Frontal cortex (tissue), 4 donors: Measurements from ENCODE around the gene LEKR1. TPM values are rescaled to one million over a fixed set of nuclear protein-coding genes. Genes with fewer than 3 reads are reported as not detected.

Experiments used
- DNase-seq, 2 donors: peaks; one replicate each; pipeline ENCODE4 v3.0.0; 2012; ENCODE audit warnings: low spot score in 2 of 2
- FAIRE-seq: peaks from 2 replicates; lab custom pipeline; 2012; peaks lifted over from hg19 to GRCh38; lab: Jason Lieb, UNC
- small RNA-seq: library from RNA; depleted of rRNA; stranded (forward); fragments of <200 nt; gene quantifications from one replicate; pipeline ENCODE3, GENCODE V24; 2014
- total RNA-seq: library from RNA; depleted of rRNA; stranded (reverse); fragments of >200 nt; gene quantifications from one replicate; pipeline ENCODE4 v1.2.3, GENCODE V29; 2014
- donor health status: control.
- donor health status: control.
- donor health status: control.

The LEKR1 gene
- total RNA-seq, 1 donor from 2014 or later, result 0.82 TPM

DNA sequence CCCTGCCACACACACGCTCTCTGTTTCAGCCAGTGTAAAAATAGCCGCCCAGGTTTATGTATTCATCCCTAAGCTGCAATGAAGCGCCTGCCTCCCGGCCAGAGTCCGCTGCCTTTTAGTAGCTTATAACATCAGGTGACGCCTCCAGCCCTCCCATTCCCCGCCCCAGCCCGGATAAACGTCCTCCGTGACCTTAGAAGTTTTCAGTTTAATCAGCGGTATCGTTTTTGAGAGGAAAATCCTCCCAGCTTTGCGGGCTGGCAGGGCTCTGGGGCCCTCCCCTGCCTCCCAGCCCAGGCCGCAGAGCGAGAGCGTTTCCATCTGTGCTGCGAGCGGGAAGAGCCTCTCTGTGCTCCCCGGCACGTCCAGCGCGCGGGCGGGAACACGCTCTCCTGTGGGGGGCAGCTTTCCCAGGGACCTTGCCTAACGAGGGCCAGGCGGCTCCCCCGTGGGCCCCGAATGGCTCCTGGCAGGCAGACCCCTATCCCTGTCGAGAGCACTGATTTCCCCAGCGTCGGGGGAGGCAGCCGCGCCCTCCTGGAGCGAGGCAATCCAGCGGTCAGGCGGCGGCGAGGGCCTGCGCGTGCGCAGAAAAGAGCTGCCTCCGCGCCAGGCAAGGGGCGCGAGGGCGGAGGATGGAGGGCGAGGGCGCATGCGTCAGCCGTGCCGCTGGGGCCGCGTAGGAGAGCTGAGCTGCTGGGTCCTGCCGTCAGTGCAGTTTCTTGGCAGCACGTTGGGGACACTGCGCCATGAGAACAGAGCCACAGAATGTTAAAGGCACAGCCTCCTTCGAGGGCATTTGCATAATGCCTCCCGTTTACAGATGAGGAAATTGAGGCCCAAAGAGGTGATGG lies 262.7 kb downstream of the LEKR1 start:
- FAIRE-seq (no peak), DNase-seq (peak; percentile 81 to 88)

DNA sequence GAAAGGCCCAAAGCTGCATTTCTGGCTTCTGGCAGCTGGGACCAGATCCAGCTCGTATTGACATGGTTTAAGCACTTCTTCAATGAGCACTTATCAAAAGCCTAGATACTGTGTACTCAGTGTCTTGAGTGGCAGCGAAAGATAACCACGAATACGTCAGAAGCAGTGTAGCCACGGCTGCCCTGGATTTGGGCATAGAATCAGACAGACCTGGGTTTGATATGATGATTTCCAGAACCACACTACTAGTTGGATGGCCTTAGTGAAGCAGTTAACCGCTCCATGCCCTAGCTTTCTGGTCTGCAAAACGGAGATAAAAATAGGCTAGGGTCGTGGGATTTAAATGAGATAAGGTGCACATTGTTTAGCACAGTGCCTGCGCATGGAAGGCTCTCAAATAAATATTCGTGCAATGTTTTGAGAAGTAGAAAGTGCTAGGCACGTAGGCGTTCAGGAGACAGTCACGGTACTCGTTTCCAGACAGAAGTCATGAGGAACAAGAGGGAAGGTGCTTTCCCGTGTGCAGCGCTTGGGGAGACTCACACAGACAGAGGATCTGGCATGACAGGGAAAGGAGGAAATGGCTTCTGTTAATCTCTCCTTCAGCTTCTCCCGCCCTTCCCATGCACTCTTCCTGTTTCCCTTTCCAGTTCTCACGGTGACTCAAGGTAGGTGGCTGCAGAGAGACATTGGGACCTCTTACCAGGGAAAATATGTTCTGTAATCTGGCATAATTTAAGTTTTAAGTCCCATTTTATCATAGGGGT lies 263.5 kb downstream of the LEKR1 start:
- DNase-seq, result peak in 1 of 2 donors; percentile 36

DNA sequence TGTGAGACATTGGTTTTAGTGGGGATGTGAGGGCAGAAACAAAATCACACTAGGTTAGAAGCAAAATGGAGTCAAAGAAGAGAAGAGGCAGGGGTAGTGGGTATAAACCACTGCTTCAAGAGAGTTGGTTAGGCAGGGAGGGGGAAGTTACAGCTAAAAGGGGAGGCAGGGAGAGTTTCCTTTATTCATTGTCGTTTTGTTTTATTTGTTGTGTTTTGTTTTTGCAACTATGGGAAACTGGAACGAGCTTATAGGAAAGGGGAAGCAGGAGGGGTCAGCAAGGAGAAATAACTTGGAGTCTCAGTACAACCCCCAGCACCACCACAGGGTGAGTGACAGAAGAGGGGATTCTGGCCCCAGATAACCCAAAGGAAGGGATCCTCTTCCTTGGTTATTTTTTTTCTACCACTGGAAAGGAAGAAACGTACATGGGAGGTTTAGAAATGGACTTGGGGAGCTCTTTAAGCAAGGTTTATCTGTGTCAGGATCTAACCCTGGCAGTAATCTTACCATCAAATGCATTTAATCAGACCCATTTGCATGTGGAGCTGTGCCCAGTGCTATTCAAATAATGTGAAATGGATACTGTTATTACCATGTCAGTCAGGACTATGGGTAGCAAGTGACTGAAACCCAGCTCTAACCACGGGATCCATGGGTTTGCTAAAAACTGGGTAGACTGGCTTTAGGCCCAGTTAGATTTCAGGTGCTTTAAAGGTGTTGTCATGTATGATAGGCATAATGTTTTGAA lies 265.1 kb downstream of the LEKR1 start:
- FAIRE-seq, result no peak
- no peak for DNase-seq

More for the DNA sequence above, 263.5 kb downstream of the LEKR1 start:
- no peak for FAIRE-seq

DNA sequence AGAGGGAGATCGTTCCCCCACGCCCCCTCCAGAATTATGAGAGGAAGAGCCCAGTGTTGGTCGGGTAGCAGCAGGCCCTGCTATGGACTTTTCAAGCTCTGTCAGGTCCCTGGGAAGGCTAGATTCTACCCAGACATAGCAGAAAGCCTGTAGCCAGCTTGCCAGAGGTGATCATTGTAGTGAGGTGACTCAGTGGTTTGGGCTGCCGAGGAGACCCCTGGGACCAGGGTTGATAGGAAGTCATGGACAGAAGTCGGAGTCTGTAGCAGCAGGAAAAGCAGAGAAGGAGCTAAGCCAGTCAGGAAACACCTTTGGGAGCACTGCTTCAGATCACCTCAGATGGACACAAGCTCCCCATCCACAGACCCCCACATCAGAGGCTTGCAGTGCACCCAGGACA lies 266.1 kb downstream of the LEKR1 start:
- FAIRE-seq (no peak), DNase-seq (no peak)

DNA sequence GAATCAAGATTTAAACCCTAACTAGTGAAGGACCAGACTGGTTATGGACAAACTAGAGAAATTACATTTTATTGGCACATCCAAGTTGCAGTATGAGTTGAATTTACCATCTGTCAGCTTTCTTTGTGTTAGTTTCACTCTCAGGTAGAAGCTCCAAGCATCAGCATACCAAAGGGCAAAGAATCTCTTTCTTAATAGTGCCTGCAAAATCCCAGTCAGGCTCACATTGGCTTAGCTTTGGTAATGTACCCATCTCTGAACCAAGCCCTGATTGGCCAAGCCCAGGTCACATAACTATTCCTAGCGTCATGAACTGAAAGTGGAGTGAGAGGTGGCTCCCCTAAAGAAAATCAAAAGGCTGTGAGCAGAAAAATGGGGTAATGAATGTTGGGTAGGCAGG lies 266.9 kb downstream of the LEKR1 start:
- FAIRE-seq (no peak), DNase-seq (no peak)

DNA sequence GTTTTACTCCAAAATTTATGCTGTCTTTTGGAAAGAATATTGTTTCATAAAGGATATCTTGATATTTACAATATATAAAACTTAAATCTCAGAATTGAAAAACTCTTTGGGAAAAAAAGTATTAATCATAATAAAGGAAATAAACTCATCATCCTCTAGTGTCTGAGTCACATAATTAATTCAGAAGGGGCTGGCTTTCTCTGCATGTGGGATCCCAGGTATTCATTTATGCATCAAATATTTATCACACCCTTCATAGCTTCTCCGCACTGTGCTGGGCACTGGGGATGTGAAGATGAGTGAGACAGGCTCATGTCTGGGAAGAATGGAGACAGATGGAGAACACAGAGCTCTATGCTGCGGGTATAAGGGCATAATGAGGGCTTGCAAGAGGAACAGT lies 268.1 kb downstream of the LEKR1 start:
- no peak for DNase-seq
- no peak for FAIRE-seq

DNA sequence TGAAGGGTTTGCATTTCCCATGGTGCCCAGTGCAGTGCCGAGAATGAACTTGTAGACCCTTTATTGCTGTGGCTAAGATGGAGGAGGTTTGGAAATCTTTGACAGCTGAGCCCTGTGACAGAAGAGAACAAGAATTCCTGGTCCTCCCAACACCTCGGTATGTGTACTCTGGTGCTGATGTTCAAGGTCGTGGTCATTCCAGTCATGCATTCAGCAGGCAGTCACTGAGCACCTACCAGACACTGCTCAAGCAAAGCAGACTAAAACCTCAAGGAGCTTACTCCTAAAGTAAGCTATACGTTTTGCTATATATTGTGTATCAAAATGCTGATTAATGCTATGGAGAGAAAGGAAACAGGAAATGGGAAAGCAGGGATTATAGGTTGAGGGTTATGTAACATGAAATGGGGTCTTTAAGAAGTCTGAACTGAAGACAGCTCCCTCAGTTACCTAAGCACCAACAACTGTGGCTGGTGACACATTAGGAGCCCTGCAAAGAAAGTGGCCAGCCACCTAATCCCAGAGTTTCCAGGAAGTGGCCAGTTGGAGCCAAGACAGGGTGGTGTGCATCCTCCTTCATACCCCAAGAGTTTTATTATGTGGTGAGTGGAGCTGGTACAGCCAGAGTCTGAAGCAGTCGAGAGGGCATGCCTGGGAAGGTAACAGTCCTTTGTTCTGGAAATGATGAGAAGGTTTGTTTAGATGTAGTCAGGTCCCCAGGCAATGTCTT lies 268.8 kb downstream of the LEKR1 start:
- DNase-seq (no peak), FAIRE-seq (no peak)

Small RNAs within 50 kb of the gene (small RNA-seq; reads per million reads assigned to genes)
- not detected for gene KLF3P2

Other genes with a start within 250 kb of the LEKR1 start
- gene TIPARP, start 151.8 kb upstream of the LEKR1 start, total RNA-seq, result 44.0 TPM